Bronchial epithelial cell (primary cell): ENCODE data around the gene NEK4. TPM values are rescaled to one million over a fixed set of nuclear protein-coding genes. Genes with fewer than 3 reads are reported as not detected.

Experiments used
- DNase-seq: peaks from one replicate; pipeline ENCODE4 v3.0.0-alpha.2; 2010; ENCODE audit warnings: low read depth
- FAIRE-seq: peaks from 2 replicates; lab custom pipeline; 2011; peaks lifted over from hg19 to GRCh38; lab: Jason Lieb, UNC
- H3K27me3 ChIP-seq: 2 replicates; pipeline ENCODE4 v1.5.1; 2011; ENCODE audit warnings: low read length; ENCODE audit not compliant: control insufficient read depth, insufficient read depth
- H3K36me3 ChIP-seq: 2 replicates; pipeline ENCODE4 v1.5.1; 2011; ENCODE audit warnings: low read length; ENCODE audit not compliant: control insufficient read depth, insufficient read depth
- H3K4me3 ChIP-seq: 2 replicates; pipeline ENCODE4 v1.5.1; 2011; ENCODE audit warnings: mild to moderate bottlenecking, low read depth, low read length, control low read depth
- total RNA-seq: library from RNA; depleted of rRNA; stranded (reverse); fragments of >200 nt; gene quantifications from 2 replicates; pipeline ENCODE4 v1.2.1, GENCODE V29; 2014
- TF ChIP-seq, protein P1 (sequence below): IDR thresholded peaks from 2 replicates; pipeline ENCODE4 v1.5.1; 2011; ENCODE audit warnings: mild to moderate bottlenecking, moderate library complexity, low read length, control low read depth, inconsistent platforms; ENCODE audit not compliant: insufficient read depth, severe bottlenecking

NEK4 gene
- total RNA-seq, 1 donor from 2014 or later, result 20.5 TPM

DNA sequence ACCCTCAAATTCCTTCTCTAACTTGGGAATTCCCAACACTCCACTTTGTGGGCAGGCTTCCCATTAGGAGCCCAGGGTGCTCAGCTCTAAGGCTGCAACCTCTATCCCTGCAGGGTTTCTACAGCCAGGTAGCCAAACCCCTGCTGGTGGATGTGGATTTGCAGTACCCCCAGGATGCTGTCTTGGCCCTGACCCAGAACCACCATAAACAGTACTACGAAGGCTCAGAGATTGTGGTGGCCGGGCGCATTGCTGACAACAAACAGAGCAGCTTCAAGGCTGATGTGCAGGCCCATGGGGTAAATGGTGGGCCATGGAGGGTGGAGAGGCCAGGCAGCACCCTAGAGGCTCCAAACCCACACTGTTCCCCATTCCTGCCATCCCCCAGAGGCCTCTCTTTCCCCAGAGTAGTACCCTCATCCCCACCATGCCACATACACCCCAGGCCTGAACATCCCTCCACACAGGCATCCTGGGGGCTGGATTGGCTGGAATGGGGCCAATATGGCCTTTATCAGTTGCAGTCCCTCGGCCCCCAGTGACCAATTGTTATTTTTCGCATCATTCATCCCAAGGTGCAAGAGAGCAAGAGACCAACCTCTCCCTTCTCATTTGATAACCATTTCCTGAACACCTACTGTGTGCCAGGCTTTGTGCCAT lies 14.3 kb upstream of the NEK4 start:
- H3K36me3 ChIP-seq, result no peaks in the 10 kb centered on the region
- peaks cover 10% of the 10 kb centered on the region for H3K27me3 ChIP-seq
- DNase-seq (no peak), FAIRE-seq (no peak)
- TF ChIP-seq, protein P1, sequence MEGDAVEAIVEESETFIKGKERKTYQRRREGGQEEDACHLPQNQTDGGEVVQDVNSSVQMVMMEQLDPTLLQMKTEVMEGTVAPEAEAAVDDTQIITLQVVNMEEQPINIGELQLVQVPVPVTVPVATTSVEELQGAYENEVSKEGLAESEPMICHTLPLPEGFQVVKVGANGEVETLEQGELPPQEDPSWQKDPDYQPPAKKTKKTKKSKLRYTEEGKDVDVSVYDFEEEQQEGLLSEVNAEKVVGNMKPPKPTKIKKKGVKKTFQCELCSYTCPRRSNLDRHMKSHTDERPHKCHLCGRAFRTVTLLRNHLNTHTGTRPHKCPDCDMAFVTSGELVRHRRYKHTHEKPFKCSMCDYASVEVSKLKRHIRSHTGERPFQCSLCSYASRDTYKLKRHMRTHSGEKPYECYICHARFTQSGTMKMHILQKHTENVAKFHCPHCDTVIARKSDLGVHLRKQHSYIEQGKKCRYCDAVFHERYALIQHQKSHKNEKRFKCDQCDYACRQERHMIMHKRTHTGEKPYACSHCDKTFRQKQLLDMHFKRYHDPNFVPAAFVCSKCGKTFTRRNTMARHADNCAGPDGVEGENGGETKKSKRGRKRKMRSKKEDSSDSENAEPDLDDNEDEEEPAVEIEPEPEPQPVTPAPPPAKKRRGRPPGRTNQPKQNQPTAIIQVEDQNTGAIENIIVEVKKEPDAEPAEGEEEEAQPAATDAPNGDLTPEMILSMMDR, result no peak
- no peak overlapping the region for H3K4me3 ChIP-seq

DNA sequence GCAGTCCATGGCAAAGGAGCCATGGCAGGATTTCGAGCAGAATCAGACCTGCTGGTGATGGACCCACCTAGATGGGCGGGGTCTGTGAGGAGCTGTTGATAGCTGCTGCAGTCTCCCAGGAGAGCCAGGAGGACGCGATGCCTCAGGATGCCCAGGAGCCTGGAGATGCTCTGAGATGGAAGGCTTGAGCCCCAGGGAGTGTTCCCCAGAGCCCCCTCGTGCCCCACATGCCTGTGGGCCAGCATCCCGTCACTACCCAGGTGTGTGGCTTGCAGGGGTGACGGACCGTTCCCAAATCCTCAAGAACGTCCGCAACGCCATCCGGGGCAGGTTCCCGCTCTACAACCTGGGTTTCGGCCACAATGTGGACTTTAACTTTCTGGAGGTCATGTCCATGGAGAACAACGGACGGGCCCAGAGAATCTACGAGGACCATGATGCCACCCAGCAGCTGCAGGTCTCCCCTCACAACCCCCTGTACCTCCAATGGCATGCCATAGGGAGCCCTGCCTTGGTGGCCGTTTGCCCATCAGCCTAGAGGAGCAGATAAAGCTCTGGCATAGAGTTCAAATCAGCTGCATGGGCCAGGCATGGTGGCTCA lies 13.4 kb upstream of the NEK4 start:
- TF ChIP-seq, protein P1, result no peak
- H3K4me3 ChIP-seq, result no peak overlapping the region
- peaks cover 10% of the 10 kb centered on the region for H3K27me3 ChIP-seq
- no peaks in the 10 kb centered on the region for H3K36me3 ChIP-seq
- DNase-seq (no peak), FAIRE-seq (no peak)

DNA sequence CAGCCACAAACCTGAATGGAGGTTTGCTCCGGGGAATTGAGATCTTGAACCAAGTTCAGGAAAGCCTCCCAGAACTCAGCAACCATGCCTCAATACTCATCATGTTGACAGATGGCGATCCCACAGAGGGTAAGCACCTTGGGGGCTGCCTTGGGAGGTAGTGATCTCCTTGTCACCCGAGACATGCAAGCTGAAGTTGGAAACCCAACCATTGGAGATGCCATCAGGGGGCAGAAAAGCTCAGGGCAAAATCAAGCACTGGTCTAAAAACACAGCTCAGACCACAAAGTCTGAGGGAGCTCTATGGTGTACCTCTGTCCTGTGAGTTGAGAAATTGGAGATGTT lies 12.4 kb upstream of the NEK4 start:
- TF ChIP-seq, protein P1, result no peak
- FAIRE-seq (no peak), DNase-seq (no peak)
- H3K27me3 ChIP-seq, result peaks cover 10% of the 10 kb centered on the region
- H3K36me3 ChIP-seq, result no peaks in the 10 kb centered on the region
- H3K4me3 ChIP-seq, result no peak overlapping the region

GRCh38 chr3:52782412-52783210 lies 11.9 kb upstream of the NEK4 start:
- DNase-seq (no peak), FAIRE-seq (no peak)
- TF ChIP-seq, protein P1, result no peak
- H3K36me3 ChIP-seq, result no peaks in the 10 kb centered on the region
- H3K27me3 ChIP-seq, result peaks cover 8% of the 10 kb centered on the region
- H3K4me3 ChIP-seq, result no peak overlapping the region

DNA sequence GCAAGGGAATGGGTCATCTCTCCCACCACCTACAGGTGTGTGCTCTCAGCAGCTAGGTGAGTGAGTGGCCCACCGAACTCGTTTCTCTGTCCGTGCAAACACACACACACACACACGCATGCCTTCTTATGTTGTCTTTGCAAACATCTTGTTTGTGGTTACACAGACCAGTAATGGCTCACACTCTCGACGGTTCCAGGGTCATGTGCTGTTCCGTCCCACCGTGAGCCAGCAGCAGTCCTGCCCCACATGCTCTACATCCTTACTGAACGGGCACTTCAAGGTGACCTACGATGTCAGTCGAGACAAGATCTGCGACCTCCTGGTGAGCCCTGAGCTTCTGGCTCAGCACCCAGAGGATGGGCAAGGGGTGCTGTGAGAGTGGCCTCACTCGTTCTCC lies 11.0 kb upstream of the NEK4 start:
- Histone ChIP-seq H3K4me3 (no peak overlapping the region), H3K27me3 (peaks cover 7% of the 10 kb centered on the region), H3K36me3 (no peaks in the 10 kb centered on the region)
- TF ChIP-seq, protein P1, result no peak
- DNase-seq (no peak), FAIRE-seq (peak; percentile 73)
